Smooth muscle cell of the brain vasculature (primary cell): ENCODE measurements around the gene KRTAP26-1.

Source experiments
- DNase-seq: peaks from one replicate; pipeline ENCODE4 v3.0.0-alpha.2; 2012; ENCODE audit warnings: low read depth, low spot score

The KRTAP26-1 gene

GRCh38 chr21:30271156-30271555 lies 49.0 kb downstream of the KRTAP26-1 start:
- DNase-seq, result no peak

DNA sequence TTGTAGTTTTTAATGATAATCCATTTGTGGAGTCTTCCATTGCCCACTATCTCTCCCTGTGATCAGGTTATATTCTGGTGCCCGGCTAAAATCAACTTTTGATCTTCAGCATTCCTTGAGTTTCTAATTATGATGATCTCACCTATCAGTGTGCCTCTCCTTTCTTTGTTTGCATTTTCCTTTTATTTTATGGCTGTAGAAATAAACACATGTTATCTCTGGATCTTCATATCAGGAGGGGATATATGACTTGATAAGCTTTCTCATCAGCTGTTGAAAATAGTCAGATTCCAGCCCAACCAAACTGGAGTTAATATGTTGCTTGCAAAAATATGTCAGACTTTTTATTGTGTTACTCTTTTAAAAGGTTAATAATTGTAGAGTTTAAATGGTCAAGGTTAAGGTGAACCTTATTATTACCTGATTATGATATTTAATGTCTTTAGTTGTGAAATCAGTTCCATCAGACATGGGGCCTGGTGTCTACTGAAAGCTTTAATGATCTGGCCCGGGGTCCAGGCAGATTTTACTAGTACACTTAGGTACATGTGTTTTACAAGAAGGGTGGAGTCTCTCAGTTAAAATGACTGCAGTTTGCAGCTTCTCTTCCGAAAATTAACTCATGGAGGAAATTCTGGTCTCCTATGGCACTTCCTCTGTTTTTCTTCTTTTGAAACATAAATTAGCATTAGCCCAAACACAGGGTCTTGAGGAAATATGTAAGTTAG lies 50.1 kb downstream of the KRTAP26-1 start:
- no peak for DNase-seq
